Fibroblast of lung (primary cell): ENCODE data around the gene RCSD1. TPM values are rescaled to one million over a fixed set of nuclear protein-coding genes. Genes with fewer than 3 reads are reported as not detected.
"Not testable (repeated sequence)": the region's sequence is repeated elsewhere in the genome, so short reads cannot be mapped to it uniquely, and the experiment has no call there.

ENCODE experiments used
- DNase-seq, 2 donors: peaks; one replicate each; pipeline versions ENCODE4 v3.0.0 to v3.0.0-alpha.2; 2010; ENCODE audit warnings: low read depth in 2 of 2
- H2AFZ ChIP-seq: 2 replicates; pipeline ENCODE4 v1.5.1; 2012; ENCODE audit warnings: low read length, control low read depth, inconsistent platforms
- H3K27ac ChIP-seq: 2 replicates; pipeline ENCODE4 v1.5.1; 2011; ENCODE audit warnings: low read length, control low read depth; ENCODE audit not compliant: insufficient read depth
- H3K27me3 ChIP-seq: 2 replicates; pipeline ENCODE4 v1.5.1; 2011; ENCODE audit warnings: mild to moderate bottlenecking, low read length; ENCODE audit not compliant: control insufficient read depth, insufficient read depth
- H3K36me3 ChIP-seq: 2 replicates; pipeline ENCODE4 v1.5.1; 2011; ENCODE audit warnings: low read length; ENCODE audit not compliant: control insufficient read depth, insufficient read depth
- H3K4me1 ChIP-seq: 2 replicates; pipeline ENCODE4 v1.5.1; 2011; ENCODE audit warnings: low read length; ENCODE audit not compliant: control insufficient read depth, insufficient read depth; ENCODE audit errors: extremely low read depth
- H3K4me2 ChIP-seq: 2 replicates; pipeline ENCODE4 v1.5.1; 2011; ENCODE audit warnings: low read length, control low read depth; ENCODE audit not compliant: insufficient read depth; ENCODE audit errors: extremely low read depth
- H3K4me3 ChIP-seq, 4 experiments: fragments of 200-600 bp in 1 of 4; sonication (generic) in 1 of 4; replicated peaks in 1 of 4; 2 replicates each; pipeline ENCODE4 v1.5.1; 2011 to 2016; ENCODE audit warnings: low read length in 4 of 4, low read depth in 3 of 4, mild to moderate bottlenecking in 3 of 4, control low read depth in 2 of 4, inconsistent platforms in 1 of 4, mixed read lengths in 1 of 4; ENCODE audit not compliant: insufficient read depth in 1 of 4; ENCODE audit errors: control extremely low read depth in 1 of 4
- H3K79me2 ChIP-seq: 2 replicates; pipeline ENCODE4 v1.5.1; 2012; ENCODE audit warnings: mild to moderate bottlenecking, low read length, inconsistent platforms; ENCODE audit not compliant: control insufficient read depth, insufficient read depth
- H3K9ac ChIP-seq: 2 replicates; pipeline ENCODE4 v1.5.1; 2011; ENCODE audit warnings: mild to moderate bottlenecking, low read length, control low read depth; ENCODE audit not compliant: insufficient read depth
- H3K9me3 ChIP-seq: 2 replicates; pipeline ENCODE4 v1.5.1; 2012; ENCODE audit warnings: low read depth, low read length; ENCODE audit not compliant: control insufficient read depth, insufficient read depth
- H4K20me1 ChIP-seq: 2 replicates; pipeline ENCODE4 v1.5.1; 2011; ENCODE audit warnings: low read length; ENCODE audit not compliant: control insufficient read depth, insufficient read depth; ENCODE audit errors: extremely low read depth
- CTCF ChIP-seq, 2 donors: IDR thresholded peaks in 1 of 2; conservative IDR thresholded peaks in 1 of 2; 1 replicate in 1 of 2; 2 replicates in 1 of 2; pipeline ENCODE4 v1.5.1; 2011 to 2012; ENCODE audit warnings: low read length in 2 of 2, control low read depth in 1 of 2, inconsistent platforms in 1 of 2, low read depth in 1 of 2, mild to moderate bottlenecking in 1 of 2
- EZH2 ChIP-seq: IDR thresholded peaks from 2 replicates; pipeline ENCODE4 v1.5.1; 2012; ENCODE audit warnings: low read length, control low read depth, mild to moderate bottlenecking; ENCODE audit errors: missing control alignments
- polyA plus RNA-seq, 2 donors: library from polyadenylated mRNA; depleted of rRNA in 1 of 2; stranded (reverse) in 1 of 2; unstranded in 1 of 2; fragments of >200 nt; gene quantifications; 2 replicates each; pipeline ENCODE4 v1.2.1, GENCODE V29; 2011 to 2012; ENCODE audit warnings: missing spikeins in 1 of 2
- total RNA-seq: library from RNA; depleted of rRNA; stranded (reverse); fragments of >200 nt; gene quantifications from 2 replicates; pipeline ENCODE4 v1.2.1, GENCODE V29; 2014

RCSD1 gene
- total and polyA plus RNA-seq, 2 donors (not counting 1 experiment from before 2014, with no cell fraction given), result under 0.01 to 4.1 TPM

GRCh38 chr1:167612587-167613385 lies 17.2 kb upstream of the RCSD1 start:
- H3K4me3 ChIP-seq, result no peak overlapping the region
- DNase-seq, result no peak
- H4K20me1 ChIP-seq, result no peaks in the 10 kb centered on the region
- no peaks in the 10 kb centered on the region for H3K36me3 ChIP-seq
- H2AFZ ChIP-seq, result no peak overlapping the region
- H3K4me2 ChIP-seq, result no peak overlapping the region
- no peaks in the 10 kb centered on the region for H3K9me3 ChIP-seq
- no peak for TF ChIP-seq CTCF (conservative IDR thresholded peaks at IDR 0.05 in 1 of 2, IDR thresholded peaks at IDR 0.05 in 1 of 2; ENCODE audit: low read depth in 1 of 2, low read length in 2 of 2)
- H3K79me2 ChIP-seq, result no peaks in the 10 kb centered on the region
- no peak overlapping the region for H3K9ac ChIP-seq
- H3K27ac ChIP-seq, result no peak overlapping the region
- H3K27me3 ChIP-seq, result no peaks in the 10 kb centered on the region
- no peaks in the 10 kb centered on the region for H3K4me1 ChIP-seq

GRCh38 chr1:167613984-167614383 lies 16.0 kb upstream of the RCSD1 start:
- H3K4me3 ChIP-seq, H3K36me3 ChIP-seq, H3K4me2 ChIP-seq, H3K27ac ChIP-seq, H3K9me3 ChIP-seq, H3K27me3 ChIP-seq, DNase-seq, H3K9ac ChIP-seq, H3K79me2 ChIP-seq, H4K20me1 ChIP-seq, H3K4me1 ChIP-seq, H2AFZ ChIP-seq: not testable (repeated sequence)

GRCh38 chr1:167614851-167615250 lies 15.2 kb upstream of the RCSD1 start:
- TF ChIP-seq EZH2 (no peak), CTCF (conservative IDR thresholded peaks at IDR 0.05 in 1 of 2, IDR thresholded peaks at IDR 0.05 in 1 of 2; ENCODE audit: low read depth in 1 of 2, low read length in 2 of 2) (no peak)
- Histone ChIP-seq H3K79me2 (no peaks in the 10 kb centered on the region), H3K27me3 (no peaks in the 10 kb centered on the region), H3K36me3 (no peaks in the 10 kb centered on the region), H3K9ac (no peak overlapping the region), H3K4me2 (no peak overlapping the region), H3K4me1 (no peaks in the 10 kb centered on the region), H4K20me1 (no peaks in the 10 kb centered on the region), H3K27ac (no peak overlapping the region), H3K4me3 (no peak overlapping the region), H2AFZ (no peak overlapping the region), H3K9me3 (no peaks in the 10 kb centered on the region)
- DNase-seq, result no peak
